HG03521 (cell line): ENCODE measurements around the gene MCM9.
"Not testable (repeated sequence)": the region's sequence is repeated elsewhere in the genome, so short reads cannot be mapped to it uniquely, and the experiment has no call there.

Experiments used
- ATAC-seq: cut with Tn5 transposase; IDR thresholded peaks from one replicate; pipeline ENCODE4 v1.9.1; 2021; ENCODE audit warnings: mild to moderate bottlenecking, moderate library complexity; ENCODE audit not compliant: unreplicated experiment

Gene MCM9

GRCh38 chr6:118868901-118869300 is 66.1 kb downstream of the MCM9 start:
- ATAC-seq, result not testable (repeated sequence)

GRCh38 chr6:118867181-118867580 is 67.8 kb downstream of the MCM9 start:
- ATAC-seq, result no peak

GRCh38 chr6:118865100-118865391 is 69.9 kb downstream of the MCM9 start:
- no peak for ATAC-seq

- ATAC-seq, result no peak
These were observed 70.4 kb downstream of the MCM9 start for GRCh38 chr6:118864341-118865099.

GRCh38 chr6:118862443-118862842 is 72.5 kb downstream of the MCM9 start:
- ATAC-seq, result no peak

GRCh38 chr6:118860880-118861279 is 74.1 kb downstream of the MCM9 start:
- no peak for ATAC-seq

GRCh38 chr6:118860363-118860762 is 74.6 kb downstream of the MCM9 start:
- no peak for ATAC-seq

GRCh38 chr6:118859517-118860064 is 75.4 kb downstream of the MCM9 start:
- ATAC-seq, result no peak

GRCh38 chr6:118856301-118856700 is 78.7 kb downstream of the MCM9 start:
- ATAC-seq, result no peak

- ATAC-seq, result no peak
These were observed 81.6 kb downstream of the MCM9 start for GRCh38 chr6:118853408-118853807.

GRCh38 chr6:118844915-118845314 is 90.0 kb downstream of the MCM9 start:
- ATAC-seq, result peak; percentile 52

- ATAC-seq, result peak; percentile 79
These were observed 91.1 kb downstream of the MCM9 start for GRCh38 chr6:118843685-118844390.

- ATAC-seq, result no peak
These were observed 104.3 kb downstream of the MCM9 start for GRCh38 chr6:118830691-118831090.

- no peak for ATAC-seq
These were observed 105.0 kb downstream of the MCM9 start for GRCh38 chr6:118829817-118830478.

GRCh38 chr6:118826096-118826495 is 108.9 kb downstream of the MCM9 start:
- no peak for ATAC-seq

- ATAC-seq, result no peak
These were observed 109.3 kb downstream of the MCM9 start for GRCh38 chr6:118825661-118826060.

- ATAC-seq, result no peak
These were observed 119.5 kb downstream of the MCM9 start for GRCh38 chr6:118815495-118815894.

GRCh38 chr6:118813775-118814174 is 121.2 kb downstream of the MCM9 start:
- ATAC-seq, result no peak

- ATAC-seq, result no peak
These were observed 122.0 kb downstream of the MCM9 start for GRCh38 chr6:118812970-118813369.

GRCh38 chr6:118810420-118811027 is 124.4 kb downstream of the MCM9 start:
- ATAC-seq, result peak; percentile 79
